MV-4-11 (cell line): Measurements from ENCODE around the gene PRRT2.
"Not testable (repeated sequence)": the region's sequence is repeated elsewhere in the genome, so short reads cannot be mapped to it uniquely, and the experiment has no call there.

Experiments
- DNase-seq: peaks from one replicate; lab custom pipeline; 2025; lab: John Stamatoyannopoulos, UW

Gene PRRT2

GRCh38 chr16:29811896-29812665, at the start of gene PRRT2:
Gene PRRT2 (plus strand): TSS chr16:29812193. CDS start chr16:29813055, 862 bp downstream.
- DNase-seq = no peak

- DNase-seq = peak; percentile 62
These were observed 48.7 kb upstream of the PRRT2 start for GRCh38 chr16:29763326-29763725.

GRCh38 chr16:29765167-29766032, 46.6 kb upstream of the PRRT2 start:
- no peak for DNase-seq

- DNase-seq = no peak
These were observed 45.4 kb upstream of the PRRT2 start for GRCh38 chr16:29766571-29766970.

- no peak for DNase-seq
These were observed 44.9 kb upstream of the PRRT2 start for GRCh38 chr16:29767062-29767461.

- no peak for DNase-seq
These were observed 42.5 kb upstream of the PRRT2 start for GRCh38 chr16:29769507-29769906.

- DNase-seq = no peak
These were observed 41.6 kb upstream of the PRRT2 start for GRCh38 chr16:29770250-29770929.

GRCh38 chr16:29772330-29772729, 39.7 kb upstream of the PRRT2 start:
- not testable (repeated sequence) for DNase-seq

- no peak for DNase-seq
These were observed 37.3 kb upstream of the PRRT2 start for GRCh38 chr16:29774730-29775129.

- DNase-seq = no peak
These were observed 36.1 kb upstream of the PRRT2 start for GRCh38 chr16:29775742-29776408.

- DNase-seq = no peak
These were observed 34.2 kb upstream of the PRRT2 start, which contains the start of gene ZG16 for GRCh38 chr16:29777576-29778350. Gene ZG16 (plus strand): TSS chr16:29778256. CDS start chr16:29779267, 1,011 bp downstream.

- DNase-seq = no peak
These were observed 32.5 kb upstream of the PRRT2 start for GRCh38 chr16:29779474-29779873.

GRCh38 chr16:29783094-29783953, 28.7 kb upstream of the PRRT2 start:
- not testable (repeated sequence) for DNase-seq

- no peak for DNase-seq
These were observed 27.8 kb upstream of the PRRT2 start for GRCh38 chr16:29784157-29784556.

GRCh38 chr16:29784901-29785500, 27.0 kb upstream of the PRRT2 start:
- DNase-seq = no peak

GRCh38 chr16:29787155-29787554, 24.8 kb upstream of the PRRT2 start:
- not testable (repeated sequence) for DNase-seq

- DNase-seq = no peak
These were observed 22.2 kb upstream of the PRRT2 start for GRCh38 chr16:29789775-29790182.

- peak; percentile 98 for DNase-seq
These were observed 21.6 kb upstream of the PRRT2 start, which contains the start of gene KIF22 for GRCh38 chr16:29790183-29790948. Gene KIF22 (plus strand): TSS chr16:29790751. CDS start chr16:29790760, 9 bp downstream.
